Liver (tissue), 9 donors: ENCODE measurements around the gene KLHL13. TPM values are rescaled to one million over a fixed set of nuclear protein-coding genes. Genes with fewer than 3 reads are reported as not detected.

Source experiments
- DNase-seq: peaks from one replicate; pipeline ENCODE4 v3.0.0-alpha.2; 2017; ENCODE audit warnings: low spot score
- H3K27ac ChIP-seq, 2 donors: one replicate each; pipeline ENCODE4 v1.7.0; 2013; ENCODE audit warnings: inconsistent platforms in 2 of 2, low read length in 2 of 2, control low read depth in 1 of 2, low read depth in 1 of 2, mild to moderate bottlenecking in 1 of 2
- H3K27me3 ChIP-seq, 4 donors: one replicate each; pipeline versions ENCODE4 v1.6.1 to v1.7.0; 2013; ENCODE audit warnings: low read length in 3 of 4, inconsistent platforms in 1 of 4, mild to moderate bottlenecking in 1 of 4, moderate library complexity in 1 of 4; ENCODE audit not compliant: control insufficient read depth in 4 of 4, insufficient read depth in 4 of 4
- H3K36me3 ChIP-seq, 4 donors: one replicate each; pipeline versions ENCODE4 v1.6.1 to v1.7.0; 2013; ENCODE audit warnings: low read length in 3 of 4, mild to moderate bottlenecking in 3 of 4, low read depth in 1 of 4, moderate library complexity in 1 of 4; ENCODE audit not compliant: control insufficient read depth in 4 of 4, insufficient read depth in 3 of 4
- H3K4me1 ChIP-seq, 4 donors: one replicate each; pipeline versions ENCODE4 v1.6.1 to v1.7.0; 2013; ENCODE audit warnings: low read length in 3 of 4, mild to moderate bottlenecking in 3 of 4, moderate library complexity in 1 of 4; ENCODE audit not compliant: control insufficient read depth in 4 of 4, insufficient read depth in 4 of 4
- H3K4me3 ChIP-seq, 3 donors: one replicate each; pipeline versions ENCODE4 v1.6.1 to v1.7.0; 2013; ENCODE audit warnings: low read length in 3 of 3, control low read depth in 1 of 3, low read depth in 1 of 3, mild to moderate bottlenecking in 1 of 3
- H3K9ac ChIP-seq, 2 donors: one replicate each; pipeline ENCODE4 v1.7.0; 2013; ENCODE audit warnings: low read length in 2 of 2, mild to moderate bottlenecking in 2 of 2, moderate library complexity in 2 of 2, control low read depth in 1 of 2, low read depth in 1 of 2
- H3K9me3 ChIP-seq, 4 donors: one replicate each; pipeline versions ENCODE4 v1.6.1 to v1.7.0; 2013; ENCODE audit warnings: low read length in 3 of 4; ENCODE audit not compliant: control insufficient read depth in 4 of 4
- ATF3 ChIP-seq: IDR thresholded peaks from 2 replicates; pipeline ENCODE4 v1.6.1; 2016; ENCODE audit warnings: antibody characterized with exemption
- EGR1 ChIP-seq, 2 donors: IDR thresholded peaks; 2 replicates each; pipeline ENCODE4 v1.6.1; 2016 to 2018; ENCODE audit warnings: antibody characterized with exemption in 2 of 2, low read depth in 2 of 2
- FOXA1 ChIP-seq: IDR thresholded peaks from 2 replicates; pipeline ENCODE4 v1.6.1; 2016; ENCODE audit warnings: antibody characterized with exemption
- FOXA2 ChIP-seq: IDR thresholded peaks from 2 replicates; pipeline ENCODE4 v1.6.1; 2016; ENCODE audit warnings: antibody characterized with exemption
- GABPA ChIP-seq, 2 donors: IDR thresholded peaks in 1 of 2; conservative IDR thresholded peaks in 1 of 2; 2 replicates each; pipeline ENCODE4 v1.6.1; 2016; ENCODE audit warnings: antibody characterized with exemption in 2 of 2, mild to moderate bottlenecking in 1 of 2, moderate library complexity in 1 of 2
- HNF4A ChIP-seq, 2 donors: conservative IDR thresholded peaks; 2 replicates each; pipeline ENCODE4 v1.6.1; 2016; ENCODE audit warnings: antibody characterized with exemption in 2 of 2, mild to moderate bottlenecking in 2 of 2
- HNF4G ChIP-seq: IDR thresholded peaks from 2 replicates; pipeline ENCODE4 v1.6.1; 2016; ENCODE audit warnings: antibody characterized with exemption
- JUND ChIP-seq, 2 donors: IDR thresholded peaks; 2 replicates each; pipeline ENCODE4 v1.6.1; 2016; ENCODE audit warnings: antibody characterized with exemption in 2 of 2
- NR2F2 ChIP-seq: IDR thresholded peaks from 2 replicates; pipeline ENCODE4 v1.6.1; 2016; ENCODE audit warnings: antibody characterized with exemption
- RAD21 ChIP-seq, 2 donors: IDR thresholded peaks; 2 replicates each; pipeline ENCODE4 v1.6.1; 2016; ENCODE audit warnings: antibody characterized with exemption in 2 of 2, mild to moderate bottlenecking in 2 of 2
- REST ChIP-seq: IDR thresholded peaks from 2 replicates; pipeline ENCODE4 v1.6.1; 2016; ENCODE audit warnings: antibody characterized with exemption, mild to moderate bottlenecking
- RXRA ChIP-seq, 2 donors: IDR thresholded peaks; 2 replicates each; pipeline ENCODE4 v1.6.1; 2017 to 2018; ENCODE audit warnings: antibody characterized with exemption in 2 of 2, mild to moderate bottlenecking in 1 of 2
- SP1 ChIP-seq: IDR thresholded peaks from 2 replicates; pipeline ENCODE4 v1.6.1; 2018; ENCODE audit warnings: antibody characterized with exemption, mild to moderate bottlenecking
- TAF1 ChIP-seq: conservative IDR thresholded peaks from 2 replicates; pipeline ENCODE4 v1.6.1; 2016; ENCODE audit warnings: antibody characterized with exemption, mild to moderate bottlenecking
- YY1 ChIP-seq: IDR thresholded peaks from 2 replicates; pipeline ENCODE4 v1.6.1; 2016; ENCODE audit warnings: antibody characterized with exemption, mild to moderate bottlenecking
- WGBS: extraction: QIAGEN DNeasy Blood & Tissue Kit; methylation state at CpG from one replicate; pipeline ENCODE4 v1.1.7; 2013; 5-methylcytosine and 5-hydroxymethylcytosine counted together
- polyA plus RNA-seq, 2 donors: library from polyadenylated mRNA; stranded (reverse) in 1 of 2; unstranded in 1 of 2; fragments of 200-250 nt in 1 of 2; fragments of >200 nt in 1 of 2; fragmentation: Nextera tagmentation in 1 of 2; extraction: Ambion mirVana in 1 of 2; gene quantifications; one replicate each; pipeline versions ENCODE4 v1.2.1 to v1.2.3, GENCODE V29; 2013 to 2015
- total RNA-seq, 2 donors: library from RNA; depleted of rRNA; stranded (reverse); fragments of >200 nt; gene quantifications; one replicate each; pipeline ENCODE4 v1.2.3, GENCODE V29; 2014
- TF ChIP-seq, protein P1 (sequence below): IDR thresholded peaks from 2 replicates; pipeline ENCODE4 v1.6.1; 2016; ENCODE audit warnings: antibody characterized with exemption
- TF ChIP-seq, protein P2 (sequence below): IDR thresholded peaks from 2 replicates; pipeline ENCODE4 v1.6.1; 2016; ENCODE audit warnings: antibody characterized with exemption
- TF ChIP-seq, protein P3 (sequence below): fragments of 150-350 bp; IDR thresholded peaks from 2 replicates; pipeline ENCODE4 v1.5.1; 2017; ENCODE audit warnings: improper control_type of control experiment, low read depth, low read length; ENCODE audit not compliant: missing input control
- donor health status: healthy.
- donor health status: healthy.
- donor health status: healthy.
- donor health status: healthy.
- donor health status: healthy.

The KLHL13 gene
- total and polyA plus RNA-seq, 4 donors = 0.76 to 5.3 (median 3.3) TPM

GRCh38 chrX:117919755-117920154 lies 196.9 kb downstream of the KLHL13 start:
- TF ChIP-seq, protein P1, sequence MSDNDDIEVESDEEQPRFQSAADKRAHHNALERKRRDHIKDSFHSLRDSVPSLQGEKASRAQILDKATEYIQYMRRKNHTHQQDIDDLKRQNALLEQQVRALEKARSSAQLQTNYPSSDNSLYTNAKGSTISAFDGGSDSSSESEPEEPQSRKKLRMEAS = no peak
- no peak for TF ChIP-seq JUND (IDR thresholded peaks at IDR 0.05)
- TF ChIP-seq FOXA1 = no peak
- no peak for TF ChIP-seq ATF3
- TF ChIP-seq YY1 = no peak
- TF ChIP-seq REST = no peak
- TF ChIP-seq SP1 = no peak
- TF ChIP-seq HNF4G = no peak
- TF ChIP-seq, protein P2, sequence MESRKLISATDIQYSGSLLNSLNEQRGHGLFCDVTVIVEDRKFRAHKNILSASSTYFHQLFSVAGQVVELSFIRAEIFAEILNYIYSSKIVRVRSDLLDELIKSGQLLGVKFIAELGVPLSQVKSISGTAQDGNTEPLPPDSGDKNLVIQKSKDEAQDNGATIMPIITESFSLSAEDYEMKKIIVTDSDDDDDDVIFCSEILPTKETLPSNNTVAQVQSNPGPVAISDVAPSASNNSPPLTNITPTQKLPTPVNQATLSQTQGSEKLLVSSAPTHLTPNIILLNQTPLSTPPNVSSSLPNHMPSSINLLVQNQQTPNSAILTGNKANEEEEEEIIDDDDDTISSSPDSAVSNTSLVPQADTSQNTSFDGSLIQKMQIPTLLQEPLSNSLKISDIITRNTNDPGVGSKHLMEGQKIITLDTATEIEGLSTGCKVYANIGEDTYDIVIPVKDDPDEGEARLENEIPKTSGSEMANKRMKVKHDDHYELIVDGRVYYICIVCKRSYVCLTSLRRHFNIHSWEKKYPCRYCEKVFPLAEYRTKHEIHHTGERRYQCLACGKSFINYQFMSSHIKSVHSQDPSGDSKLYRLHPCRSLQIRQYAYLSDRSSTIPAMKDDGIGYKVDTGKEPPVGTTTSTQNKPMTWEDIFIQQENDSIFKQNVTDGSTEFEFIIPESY = no peak
- no peak for TF ChIP-seq TAF1
- no peak for TF ChIP-seq EGR1 (IDR thresholded peaks at IDR 0.05; ENCODE audit: low read depth in 2 of 2)
- TF ChIP-seq, protein P3, sequence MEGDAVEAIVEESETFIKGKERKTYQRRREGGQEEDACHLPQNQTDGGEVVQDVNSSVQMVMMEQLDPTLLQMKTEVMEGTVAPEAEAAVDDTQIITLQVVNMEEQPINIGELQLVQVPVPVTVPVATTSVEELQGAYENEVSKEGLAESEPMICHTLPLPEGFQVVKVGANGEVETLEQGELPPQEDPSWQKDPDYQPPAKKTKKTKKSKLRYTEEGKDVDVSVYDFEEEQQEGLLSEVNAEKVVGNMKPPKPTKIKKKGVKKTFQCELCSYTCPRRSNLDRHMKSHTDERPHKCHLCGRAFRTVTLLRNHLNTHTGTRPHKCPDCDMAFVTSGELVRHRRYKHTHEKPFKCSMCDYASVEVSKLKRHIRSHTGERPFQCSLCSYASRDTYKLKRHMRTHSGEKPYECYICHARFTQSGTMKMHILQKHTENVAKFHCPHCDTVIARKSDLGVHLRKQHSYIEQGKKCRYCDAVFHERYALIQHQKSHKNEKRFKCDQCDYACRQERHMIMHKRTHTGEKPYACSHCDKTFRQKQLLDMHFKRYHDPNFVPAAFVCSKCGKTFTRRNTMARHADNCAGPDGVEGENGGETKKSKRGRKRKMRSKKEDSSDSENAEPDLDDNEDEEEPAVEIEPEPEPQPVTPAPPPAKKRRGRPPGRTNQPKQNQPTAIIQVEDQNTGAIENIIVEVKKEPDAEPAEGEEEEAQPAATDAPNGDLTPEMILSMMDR = no peak
- TF ChIP-seq FOXA2 = no peak
- no peak for TF ChIP-seq NR2F2
- no peak for TF ChIP-seq RAD21 (IDR thresholded peaks at IDR 0.05)
- TF ChIP-seq GABPA (IDR thresholded peaks at IDR 0.05 in 1 of 2, conservative IDR thresholded peaks at IDR 0.05 in 1 of 2) = no peak
- 93% methylated on average over 1 of the region's 1 CpG for whole genome bisulfite sequencing
- Histone ChIP-seq H3K36me3 (no peaks in the 10 kb centered on the region), H3K27ac (no peak overlapping the region), H3K4me1 (no peaks in the 10 kb centered on the region), H3K4me3 (no peak overlapping the region), H3K27me3 (no peaks in the 10 kb centered on the region), H3K9me3 (no peaks in the 10 kb centered on the region), H3K9ac (no peak overlapping the region)
- no peak for DNase-seq

DNA sequence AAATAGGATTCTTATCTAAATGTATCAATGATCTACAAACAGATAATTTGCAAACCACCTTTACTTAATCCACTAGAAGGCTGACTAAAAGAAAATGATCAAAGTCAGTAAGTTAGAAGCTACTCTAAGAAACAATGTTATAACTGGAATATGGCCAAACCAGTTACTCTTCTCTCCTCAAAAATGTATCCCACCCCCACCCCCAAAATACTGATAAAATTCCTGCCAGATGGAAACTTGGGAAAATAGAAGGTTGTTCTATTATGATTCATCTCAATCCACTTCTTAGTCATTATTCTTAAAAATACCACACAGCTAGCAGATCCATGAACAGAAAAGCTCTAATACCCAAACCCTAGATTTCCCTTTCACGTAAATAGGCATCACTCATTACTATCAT lies 206.4 kb downstream of the KLHL13 start:
- WGBS = 95% methylated on average over 1 of the region's 1 CpG
- TF ChIP-seq JUND (IDR thresholded peaks at IDR 0.05) (no peak), SP1 (no peak), RXRA (IDR thresholded peaks at IDR 0.05) (no peak), TAF1 (no peak), GABPA (IDR thresholded peaks at IDR 0.05 in 1 of 2, conservative IDR thresholded peaks at IDR 0.05 in 1 of 2) (no peak), REST (no peak), ATF3 (no peak), YY1 (no peak), EGR1 (IDR thresholded peaks at IDR 0.05; ENCODE audit: low read depth in 2 of 2) (no peak), FOXA2 (no peak), HNF4A (conservative IDR thresholded peaks at IDR 0.05) (no peak)
- TF ChIP-seq, protein P3 = no peak

More for the DNA sequence above, 206.4 kb downstream of the KLHL13 start:
- no peak overlapping the region for H3K9ac ChIP-seq
- H3K4me3 ChIP-seq = no peak overlapping the region
- H3K9me3 ChIP-seq = no peaks in the 10 kb centered on the region
- no peaks in the 10 kb centered on the region for H3K36me3 ChIP-seq
- no peak overlapping the region for H3K27ac ChIP-seq
- H3K4me1 ChIP-seq = no peaks in the 10 kb centered on the region
- DNase-seq = no peak
- H3K27me3 ChIP-seq = peaks cover 0 to 3% (median 0%) of the 10 kb centered on the region in 4 donors
